Neural crest cell (in vitro differentiated cells): ENCODE data around the gene MRE11. TPM values are rescaled to one million over a fixed set of nuclear protein-coding genes. Genes with fewer than 3 reads are reported as not detected.

ENCODE experiments used
- DNase-seq: peaks from one replicate; pipeline ENCODE4 v3.0.0; 2021; ENCODE audit warnings: low read depth, mixed read lengths, low spot score
- H3K27ac Mint-ChIP-seq: one replicate; pipeline ENCODE4 v1.8.0; 2021; ENCODE audit warnings: mild to moderate bottlenecking, mixed read lengths; ENCODE audit not compliant: unreplicated experiment
- H3K27me3 Mint-ChIP-seq: 2 replicates; pipeline ENCODE4 v1.8.0; 2021; ENCODE audit warnings: low read depth, mild to moderate bottlenecking, mixed read lengths
- H3K36me3 Mint-ChIP-seq: 2 replicates; pipeline ENCODE4 v1.8.0; 2021; ENCODE audit warnings: low read depth, mild to moderate bottlenecking, mixed read lengths
- H3K4me1 Mint-ChIP-seq: 2 replicates; pipeline ENCODE4 v1.8.0; 2021; ENCODE audit warnings: mixed read lengths
- H3K4me3 Mint-ChIP-seq: one replicate; pipeline ENCODE4 v1.8.0; 2021; ENCODE audit warnings: mild to moderate bottlenecking, mixed read lengths
- H3K9me3 Mint-ChIP-seq: 2 replicates; pipeline ENCODE4 v1.8.0; 2021; ENCODE audit warnings: mixed read lengths
- CTCF ChIP-seq: fragments of 200-600 bp; sonication (generic); conservative IDR thresholded peaks from 2 replicates; pipeline ENCODE4 v1.5.0; 2021; ENCODE audit warnings: antibody characterized with exemption, mild to moderate bottlenecking
- total RNA-seq: library from RNA; stranded (reverse); gene quantifications from 2 replicates; pipeline ENCODE4 v1.2.1, GENCODE V29; 2021

MRE11 gene
- total RNA-seq, 1 donor from 2014 or later, result 39.4 TPM

GRCh38 chr11:94455861-94456260, 37.8 kb downstream of the MRE11 start:
- Mint-ChIP-seq H3K36me3 (peaks cover 6% of the 10 kb centered on the region), H3K9me3 (no peaks in the 10 kb centered on the region), H3K27me3 (no peaks in the 10 kb centered on the region), H3K4me1 (no peaks in the 10 kb centered on the region), H3K27ac (no peak overlapping the region), H3K4me3 (no peak overlapping the region)
- DNase-seq, result no peak
- no peak for TF ChIP-seq CTCF

- H3K36me3 Mint-ChIP-seq, result peaks cover 3% of the 10 kb centered on the region
- H3K27me3 Mint-ChIP-seq, result no peaks in the 10 kb centered on the region
- no peaks in the 10 kb centered on the region for H3K9me3 Mint-ChIP-seq
Measured at GRCh38 chr11:94454301-94454700, 39.3 kb downstream of the MRE11 start.

GRCh38 chr11:94452988-94453387, 40.7 kb downstream of the MRE11 start:
- Mint-ChIP-seq H3K4me3 (no peak overlapping the region), H3K9me3 (no peaks in the 10 kb centered on the region), H3K27ac (no peak overlapping the region), H3K36me3 (peaks cover 3% of the 10 kb centered on the region), H3K27me3 (no peaks in the 10 kb centered on the region), H3K4me1 (no peaks in the 10 kb centered on the region)
- DNase-seq, result no peak
- no peak for TF ChIP-seq CTCF

More at GRCh38 chr11:94454301-94454700, 39.3 kb downstream of the MRE11 start:
- H3K27ac Mint-ChIP-seq, result no peak overlapping the region
- no peak for DNase-seq
- no peak overlapping the region for H3K4me3 Mint-ChIP-seq
- TF ChIP-seq CTCF, result no peak
- no peaks in the 10 kb centered on the region for H3K4me1 Mint-ChIP-seq

GRCh38 chr11:94450048-94450447, 43.6 kb downstream of the MRE11 start:
- Mint-ChIP-seq H3K27ac (no peak overlapping the region), H3K9me3 (no peaks in the 10 kb centered on the region), H3K27me3 (no peaks in the 10 kb centered on the region), H3K4me3 (no peak overlapping the region), H3K4me1 (peaks cover 4% of the 10 kb centered on the region), H3K36me3 (peaks cover 3% of the 10 kb centered on the region)
- DNase-seq, result no peak
- no peak for TF ChIP-seq CTCF

GRCh38 chr11:94449437-94449836, 44.2 kb downstream of the MRE11 start:
- no peak for TF ChIP-seq CTCF
- Mint-ChIP-seq H3K4me1 (peaks cover 4% of the 10 kb centered on the region), H3K36me3 (peaks cover 3% of the 10 kb centered on the region), H3K4me3 (no peak overlapping the region), H3K27ac (no peak overlapping the region), H3K27me3 (no peaks in the 10 kb centered on the region), H3K9me3 (no peaks in the 10 kb centered on the region)
- no peak for DNase-seq

GRCh38 chr11:94449029-94449428, 44.6 kb downstream of the MRE11 start:
- Mint-ChIP-seq H3K4me1 (peaks cover 4% of the 10 kb centered on the region), H3K27me3 (no peaks in the 10 kb centered on the region), H3K9me3 (no peaks in the 10 kb centered on the region), H3K36me3 (peaks cover 3% of the 10 kb centered on the region), H3K4me3 (no peak overlapping the region), H3K27ac (no peak overlapping the region)
- no peak for DNase-seq
- no peak for TF ChIP-seq CTCF
